Measurements from ENCODE around the gene RAB40B.

DNA sequence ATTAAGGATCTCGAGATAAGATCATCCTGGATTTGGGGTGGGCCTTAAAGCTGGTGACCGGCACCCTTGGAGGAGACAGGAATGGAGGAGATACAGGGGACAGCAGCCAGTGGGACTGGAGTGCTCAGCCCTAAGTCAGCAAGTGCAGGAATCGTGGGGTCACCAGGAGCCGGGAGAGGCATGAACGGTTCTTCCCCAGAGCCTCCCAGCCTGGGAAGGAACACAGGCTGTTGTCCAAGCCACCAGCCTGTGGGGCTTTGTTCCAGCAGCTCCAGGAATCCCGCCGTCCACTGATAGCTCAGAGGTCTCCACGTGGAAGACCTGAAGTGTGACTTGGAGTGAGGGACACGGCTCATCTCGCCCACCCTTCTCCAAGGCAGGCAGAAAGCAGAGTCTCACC, 47.8 kb downstream of the RAB40B start:
- TF ChIP-seq, protein P1, sequence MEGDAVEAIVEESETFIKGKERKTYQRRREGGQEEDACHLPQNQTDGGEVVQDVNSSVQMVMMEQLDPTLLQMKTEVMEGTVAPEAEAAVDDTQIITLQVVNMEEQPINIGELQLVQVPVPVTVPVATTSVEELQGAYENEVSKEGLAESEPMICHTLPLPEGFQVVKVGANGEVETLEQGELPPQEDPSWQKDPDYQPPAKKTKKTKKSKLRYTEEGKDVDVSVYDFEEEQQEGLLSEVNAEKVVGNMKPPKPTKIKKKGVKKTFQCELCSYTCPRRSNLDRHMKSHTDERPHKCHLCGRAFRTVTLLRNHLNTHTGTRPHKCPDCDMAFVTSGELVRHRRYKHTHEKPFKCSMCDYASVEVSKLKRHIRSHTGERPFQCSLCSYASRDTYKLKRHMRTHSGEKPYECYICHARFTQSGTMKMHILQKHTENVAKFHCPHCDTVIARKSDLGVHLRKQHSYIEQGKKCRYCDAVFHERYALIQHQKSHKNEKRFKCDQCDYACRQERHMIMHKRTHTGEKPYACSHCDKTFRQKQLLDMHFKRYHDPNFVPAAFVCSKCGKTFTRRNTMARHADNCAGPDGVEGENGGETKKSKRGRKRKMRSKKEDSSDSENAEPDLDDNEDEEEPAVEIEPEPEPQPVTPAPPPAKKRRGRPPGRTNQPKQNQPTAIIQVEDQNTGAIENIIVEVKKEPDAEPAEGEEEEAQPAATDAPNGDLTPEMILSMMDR (IDR thresholded peaks at IDR 0.05 in 4 of 5, conservative IDR thresholded peaks at IDR 0.05 in 1 of 5) = no peak
- no peak for TF ChIP-seq POLR2A (IDR thresholded peaks at IDR 0.05)

All from gastrocnemius medialis (tissue), 4 donors.